Measurements from ENCODE around the gene ZNF428. TPM values are rescaled to one million over a fixed set of nuclear protein-coding genes. Genes with fewer than 3 reads are reported as not detected.

ZNF428 gene
- total and polyA plus RNA-seq, 2 of the 8 experiments (the other 6 are each of a cell fraction or from before 2014, with no cell fraction given), result 7.8 to 16.7 TPM

- H3K14ac ChIP-seq (ENCODE audit: insufficient read length), result no peak overlapping the region
- no peak overlapping the region for H2BK20ac ChIP-seq (ENCODE audit: low read length)
- WGBS, 2 experiments (ENCODE audit: extremely low coverage in 1 of 2, insufficient coverage in 1 of 2, insufficient read length in 1 of 2, insufficient replicate concordance in 2 of 2, low coverage in 1 of 2, low lambda C conversion rate in 2 of 2, missing lambda C conversion rate in 1 of 2), result 89% methylated on average over 12 of the region's 12 CpGs; no CpG with 5 or more reads in 1 of the 2 experiments
- H2BK12ac ChIP-seq (ENCODE audit: low read depth, low read length), result no peak overlapping the region
- H3K4me2 ChIP-seq (ENCODE audit: insufficient read depth in 1 of 2, low read depth in 2 of 2, low read length in 2 of 2), result no peak overlapping the region
- H3K79me2 ChIP-seq (ENCODE audit: control insufficient read depth in 1 of 2, insufficient read depth in 2 of 2, low read length in 2 of 2), result no peaks in the 10 kb centered on the region
- no peak overlapping the region for H4K91ac ChIP-seq (replicated peaks; ENCODE audit: insufficient read length, low read length)
- H2AFZ ChIP-seq (ENCODE audit: low read length), result no peak overlapping the region
- H3K27me3 ChIP-seq (replicated peaks in 1 of 4; ENCODE audit: control insufficient read depth in 3 of 4, extremely low read depth in 1 of 4, insufficient read depth in 3 of 4, low read length in 3 of 4), result no peaks in the 10 kb centered on the region
- H3K23ac ChIP-seq (ENCODE audit: insufficient read length), result no peak overlapping the region
- DNase-seq (ENCODE audit: low read depth in 1 of 2, low spot score in 2 of 2), result no peak
- H3K9ac ChIP-seq (replicated peaks in 1 of 4; ENCODE audit: extremely low read depth in 1 of 4, low read depth in 3 of 4, low read length in 3 of 4), result no peak overlapping the region
- POLR2A ChIA-PET (ENCODE audit: partially characterized antibody), result interaction anchor here (0.6 to 1.1 kb wide), 3 partner anchors 14 to 99 kb away, joined by 3 to 4 read pairs (median 3); partner anchors contain the start of gene XRCC1
- H3K4me3 ChIP-seq (ENCODE audit: extremely low read depth in 1 of 4, insufficient read depth in 2 of 4, low read depth in 3 of 4, low read length in 4 of 4), result no peak overlapping the region
- H3K4ac ChIP-seq (replicated peaks; ENCODE audit: insufficient read length, low read depth, low read length), result no peak overlapping the region
- no peak overlapping the region for H2AK5ac ChIP-seq (ENCODE audit: low read depth, low read length)
- H4K8ac ChIP-seq (ENCODE audit: extremely low read depth, insufficient read depth, low read length), result no peak overlapping the region
- H3K79me1 ChIP-seq (ENCODE audit: low read depth, low read length), result no peaks in the 10 kb centered on the region; the same call in 1 of the 2 replicates
- no peak for TF ChIP-seq POLR2AphosphoS5 (IDR thresholded peaks at IDR 0.05; ENCODE audit: low read depth, low read length)
- TF ChIP-seq JUN (IDR thresholded peaks at IDR 0.05; ENCODE audit: low read depth, low read length), result no peak
- TF ChIP-seq CHD1 (IDR thresholded peaks at IDR 0.05; ENCODE audit: low read depth, low read length), result no peak
- TF ChIP-seq HDAC2 (IDR thresholded peaks at IDR 0.05; ENCODE audit: borderline replicate concordance in 1 of 2, low read depth in 2 of 2, low read length in 2 of 2), result no peak
- TF ChIP-seq TAF1 (IDR thresholded peaks at IDR 0.05; ENCODE audit: low read depth, low read length), result no peak
- TF ChIP-seq RBBP5 (IDR thresholded peaks at IDR 0.05; ENCODE audit: borderline replicate concordance, low read depth, low read length), result no peak
- TF ChIP-seq SP2 (IDR thresholded peaks at IDR 0.05; ENCODE audit: low read length), result no peak
- TF ChIP-seq CTBP2 (IDR thresholded peaks at IDR 0.05; ENCODE audit: borderline replicate concordance, insufficient read depth, insufficient read length, low read length), result no peak
- TF ChIP-seq YY1 (IDR thresholded peaks at IDR 0.05; ENCODE audit: low read depth, low read length), result no peak
- no peak for TF ChIP-seq SP1 (IDR thresholded peaks at IDR 0.05; ENCODE audit: low read depth, low read length)
- TF ChIP-seq ZNF274 (IDR thresholded peaks at IDR 0.05; ENCODE audit: borderline replicate concordance, extremely low read depth, low read length), result no peak
- TF ChIP-seq SIRT6 (IDR thresholded peaks at IDR 0.05; ENCODE audit: low read length), result no peak
- H4K20me1 ChIP-seq (replicated peaks in 1 of 2; ENCODE audit: control insufficient read depth in 1 of 2, insufficient read depth in 2 of 2, low read length in 2 of 2), result peaks cover 0 to 8% of the 10 kb centered on the region in 2 experiments
- CTCF ChIA-PET (ENCODE audit: partially characterized antibody), result interaction anchor here (1.2 to 10.7 kb wide), 6 partner anchors 11 to 39 kb away, joined by 3 to 122 read pairs (median 4); partner anchors contain the start of genes IRGQ, PINLYP, XRCC1 and ZNF575
- H2BK120ac ChIP-seq (replicated peaks; ENCODE audit: low read depth, low read length), result no peak overlapping the region
- no peaks in the 10 kb centered on the region for H3K9me3 ChIP-seq (ENCODE audit: insufficient read depth in 2 of 2, low read depth in 1 of 2, low read length in 1 of 2)
- H3K23me2 ChIP-seq (ENCODE audit: low read depth, low read length), result no peaks in the 10 kb centered on the region
- H3K36me3 ChIP-seq (ENCODE audit: control insufficient read depth in 2 of 4, insufficient read depth in 4 of 4, low read length in 3 of 4), result peaks cover 0 to 8% (median 0%) of the 10 kb centered on the region in 4 experiments; a peak in 2 of 8 replicates
- no peak overlapping the region for H4K5ac ChIP-seq (ENCODE audit: insufficient read length, low read depth, low read length)
- no peaks in the 10 kb centered on the region for H3K4me1 ChIP-seq (replicated peaks in 1 of 4; ENCODE audit: control insufficient read depth in 3 of 4, insufficient read depth in 4 of 4, low read length in 3 of 4)
- no peak for FAIRE-seq
- H2BK5ac ChIP-seq (ENCODE audit: low read depth, low read length), result no peak overlapping the region
- H3K27ac ChIP-seq (ENCODE audit: low read depth, low read length), result no peak overlapping the region
- no peak overlapping the region for H2BK15ac ChIP-seq (ENCODE audit: low read length)
- no peak overlapping the region for H3K56ac ChIP-seq (replicated peaks; ENCODE audit: insufficient read length, low read depth, low read length)
- H3K18ac ChIP-seq (ENCODE audit: extremely low read depth, low read length), result no peak overlapping the region
Observed at GRCh38 chr19:43561139-43561970, 58.1 kb downstream of the ZNF428 start.
